C1 segment of cervical spinal cord (tissue), 14 donors: ENCODE results near the gene KRTAP9-2.
"Not testable (repeated sequence)": the region's sequence is repeated elsewhere in the genome, so short reads cannot be mapped to it uniquely, and the experiment has no call there.

Source experiments
- DNase-seq, 14 donors: peaks; one replicate each; lab custom pipeline; 2025; lab: John Stamatoyannopoulos, UW

KRTAP9-2 gene, protein sequence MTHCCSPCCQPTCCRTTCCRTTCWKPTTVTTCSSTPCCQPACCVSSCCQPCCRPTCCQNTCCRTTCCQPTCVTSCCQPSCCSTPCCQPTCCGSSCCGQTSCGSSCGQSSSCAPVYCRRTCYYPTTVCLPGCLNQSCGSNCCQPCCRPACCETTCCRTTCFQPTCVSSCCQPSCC

DNA sequence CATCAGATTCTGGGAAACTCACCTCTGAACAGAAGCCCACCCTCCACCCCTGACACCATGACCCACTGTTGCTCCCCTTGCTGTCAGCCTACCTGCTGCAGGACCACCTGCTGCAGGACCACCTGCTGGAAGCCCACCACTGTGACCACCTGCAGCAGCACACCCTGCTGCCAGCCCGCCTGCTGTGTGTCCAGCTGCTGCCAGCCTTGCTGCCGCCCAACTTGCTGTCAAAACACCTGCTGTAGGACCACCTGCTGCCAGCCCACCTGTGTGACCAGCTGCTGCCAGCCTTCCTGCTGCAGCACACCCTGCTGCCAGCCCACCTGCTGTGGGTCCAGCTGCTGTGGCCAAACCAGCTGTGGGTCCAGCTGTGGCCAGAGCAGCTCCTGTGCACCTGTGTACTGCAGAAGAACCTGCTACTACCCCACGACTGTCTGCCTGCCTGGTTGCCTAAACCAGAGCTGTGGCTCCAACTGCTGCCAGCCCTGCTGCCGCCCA lies at the start of gene KRTAP9-2:
TSS of gene KRTAP9-2 (plus strand) at position 51 of the 498 bp plus-strand sequence. CDS start at position 58, 7 bp downstream.
- not testable (repeated sequence) for DNase-seq

GRCh38 chr17:41176744-41177387 lies 49.6 kb upstream of the KRTAP9-2 start:
- no peak for DNase-seq

GRCh38 chr17:41177727-41178271 lies 48.6 kb upstream of the KRTAP9-2 start, which contains the start of gene KRTAP4-2:
Gene KRTAP4-2, minus strand, starts transcription at chr17:41178221. Its CDS starts 57 bp downstream, at chr17:41178164.
- DNase-seq = no peak

GRCh38 chr17:41178341-41178740 lies 48.1 kb upstream of the KRTAP9-2 start:
- no peak for DNase-seq

- no peak for DNase-seq
These were observed 47.4 kb upstream of the KRTAP9-2 start for GRCh38 chr17:41178843-41179616.

GRCh38 chr17:41184480-41184961 lies 41.9 kb upstream of the KRTAP9-2 start, which contains the start of gene KRTAP4-1:
Gene KRTAP4-1, minus strand, starts transcription at chr17:41184911. Its CDS starts 57 bp downstream, at chr17:41184854.
- no peak for DNase-seq

DNA sequence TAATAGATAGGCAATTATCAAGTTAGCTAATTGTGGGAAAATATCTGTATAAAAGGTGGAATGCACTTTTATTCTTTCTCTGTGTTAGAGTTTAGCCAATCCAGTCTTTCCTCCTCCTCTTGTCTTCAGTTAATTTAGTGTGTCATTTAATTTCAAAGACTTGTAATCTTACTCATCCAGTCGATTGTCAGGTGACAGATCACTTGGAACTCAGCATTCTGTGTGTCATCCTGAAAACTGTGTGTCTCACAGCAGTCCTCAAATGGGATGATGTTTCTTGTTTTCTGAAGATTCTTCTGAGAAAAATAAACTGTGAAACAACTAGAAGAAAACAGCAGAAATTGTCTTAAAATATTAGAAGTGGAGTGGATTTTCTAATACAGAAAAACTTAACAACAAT lies 41.4 kb upstream of the KRTAP9-2 start:
- DNase-seq = no peak

- no peak for DNase-seq
These were observed 39.6 kb upstream of the KRTAP9-2 start for GRCh38 chr17:41186872-41187271.

DNA sequence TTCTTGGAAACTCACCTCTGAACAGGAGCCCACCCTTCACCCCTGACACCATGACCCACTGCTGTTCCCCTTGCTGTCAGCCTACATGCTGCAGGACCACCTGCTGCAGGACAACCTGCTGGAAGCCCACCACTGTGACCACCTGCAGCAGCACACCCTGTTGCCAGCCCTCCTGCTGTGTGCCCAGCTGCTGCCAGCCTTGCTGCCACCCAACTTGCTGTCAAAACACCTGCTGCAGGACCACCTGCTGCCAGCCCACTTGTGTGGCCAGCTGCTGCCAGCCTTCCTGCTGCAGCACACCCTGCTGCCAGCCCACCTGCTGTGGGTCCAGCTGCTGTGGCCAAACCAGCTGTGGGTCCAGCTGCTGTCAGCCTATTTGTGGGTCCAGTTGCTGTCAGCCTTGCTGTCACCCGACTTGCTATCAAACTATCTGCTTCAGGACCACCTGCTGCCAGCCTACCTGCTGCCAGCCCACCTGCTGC lies 36.6 kb upstream of the KRTAP9-2 start, which contains the start of gene KRTAP9-1:
TSS of gene KRTAP9-1 (plus strand) at position 51 of the 482 bp plus-strand sequence. CDS start at position 51, 0 bp downstream.
- DNase-seq = not testable (repeated sequence)

GRCh38 chr17:41190328-41190727 lies 36.1 kb upstream of the KRTAP9-2 start:
- no peak for DNase-seq

DNA sequence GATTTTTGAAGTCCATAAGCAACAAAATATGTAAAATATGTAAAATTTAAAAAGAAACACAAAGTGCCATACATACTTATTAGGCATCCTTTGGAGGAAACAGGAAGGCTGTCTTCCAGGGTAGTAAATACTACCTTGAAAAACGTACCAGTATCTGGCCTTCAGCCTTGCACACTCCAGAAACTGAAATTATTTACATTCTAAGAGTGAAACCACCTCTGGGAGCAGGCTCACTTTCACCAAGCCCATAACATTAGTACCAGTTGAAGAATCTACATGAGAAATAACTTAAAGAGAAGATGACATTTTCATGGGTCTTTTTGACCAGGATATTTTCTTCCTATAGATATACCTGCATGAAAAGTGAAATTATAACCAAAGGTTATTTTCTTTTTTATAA lies 30.4 kb upstream of the KRTAP9-2 start:
- DNase-seq = no peak

DNA sequence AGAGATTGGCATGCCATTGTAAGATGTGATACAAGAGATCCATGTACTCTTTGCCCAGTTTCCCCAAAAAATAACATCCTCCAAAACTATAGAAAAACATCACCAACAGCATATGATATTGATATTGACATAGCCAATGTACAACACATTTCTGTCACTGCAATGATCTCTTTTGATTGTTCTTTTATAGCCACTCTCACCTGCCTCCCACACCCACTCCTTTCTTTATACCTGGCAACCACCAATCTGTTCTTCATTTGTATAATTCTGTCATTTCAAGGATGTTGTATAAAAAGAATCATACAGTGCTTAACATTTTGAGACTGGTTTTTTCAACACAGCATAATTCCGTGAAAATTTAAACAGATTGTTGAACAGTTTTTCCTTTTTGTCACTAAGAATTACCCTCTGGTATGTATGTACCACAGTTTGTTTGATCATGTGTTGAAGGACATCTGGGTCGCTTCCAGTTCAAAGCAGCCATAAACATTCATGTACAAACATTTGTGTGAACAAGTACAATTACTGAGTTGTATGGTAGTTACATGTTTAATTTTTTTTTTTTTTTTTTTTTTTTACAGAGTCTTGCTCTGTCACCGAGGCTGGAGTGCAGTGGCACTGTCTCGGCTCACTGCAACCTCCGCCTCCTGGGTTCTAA lies 26.9 kb upstream of the KRTAP9-2 start:
- no peak for DNase-seq

- no peak for DNase-seq
These were observed 14.5 kb upstream of the KRTAP9-2 start for GRCh38 chr17:41211845-41212466.

- DNase-seq = no peak
These were observed 13.8 kb upstream of the KRTAP9-2 start for GRCh38 chr17:41212524-41213169.

GRCh38 chr17:41215681-41216080 lies 10.8 kb upstream of the KRTAP9-2 start:
- no peak for DNase-seq

DNA sequence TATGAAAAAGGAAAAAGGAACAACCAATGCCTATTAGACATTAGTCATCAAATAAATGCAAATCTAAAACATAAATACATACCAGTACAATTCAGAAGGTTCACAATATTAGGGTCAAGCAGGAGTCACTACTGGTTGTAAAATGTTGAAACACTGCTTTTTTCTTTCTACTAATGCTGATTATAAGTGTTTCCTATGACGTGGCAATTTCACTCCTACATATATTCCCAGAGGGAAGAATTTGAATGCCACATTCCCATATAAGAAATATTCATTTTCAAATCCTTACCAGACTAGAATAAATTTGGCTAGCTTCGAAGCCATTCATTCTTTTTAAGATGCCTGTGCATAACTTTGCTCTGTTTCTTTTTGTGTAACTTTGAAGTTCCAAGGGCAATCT lies 2.6 kb upstream of the KRTAP9-2 start:
- no peak for DNase-seq

DNA sequence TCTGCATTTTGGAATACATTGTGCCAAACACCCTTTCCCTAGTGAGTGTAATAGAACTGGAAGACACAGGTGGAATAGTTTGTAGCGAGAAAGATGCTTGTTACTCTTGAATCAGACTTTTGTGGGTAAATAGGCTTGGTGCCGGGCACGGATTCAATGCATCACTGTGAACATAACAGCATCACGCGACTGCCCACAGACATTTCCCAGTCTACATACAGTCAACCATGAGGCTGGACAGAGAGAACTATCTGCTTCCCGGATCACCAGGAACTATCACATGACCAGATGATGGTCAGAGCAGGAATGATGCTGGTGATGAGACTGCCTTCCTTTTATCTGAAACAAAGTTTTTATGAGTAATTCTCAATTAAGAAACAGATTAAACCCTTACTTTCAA lies 397 bp upstream of the KRTAP9-2 start:
- DNase-seq = no peak

- DNase-seq = no peak
These were observed 3.6 kb downstream of the KRTAP9-2 start for GRCh38 chr17:41230094-41230493.

DNA sequence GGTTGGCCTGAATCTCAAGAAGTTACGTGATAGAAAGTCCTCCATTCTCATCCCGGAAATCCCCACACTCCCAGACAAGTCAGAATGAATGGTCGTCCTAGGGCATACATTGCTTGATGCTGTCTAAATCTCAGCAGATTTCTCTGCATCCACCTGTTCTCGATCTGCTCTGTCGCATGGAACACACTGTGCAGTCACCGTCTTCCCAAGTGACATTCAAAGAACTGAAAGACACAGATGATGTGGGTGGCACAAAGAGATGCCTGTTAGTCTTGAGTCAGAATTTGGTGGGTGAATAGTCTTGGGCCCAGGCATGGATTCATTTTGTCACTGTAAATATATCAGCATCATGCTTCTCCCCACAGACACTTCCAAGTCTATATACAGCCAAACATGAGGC lies 5.3 kb downstream of the KRTAP9-2 start:
- DNase-seq = no peak
